HepG2 (cell line): ENCODE data around the gene HAT1. TPM values are rescaled to one million over a fixed set of nuclear protein-coding genes. Genes with fewer than 3 reads are reported as not detected.

Source experiments
- ATAC-seq: fragments of 200-7000 bp; cut with Tn5 transposase; 3 replicates; pipeline ENCODE4 v1.9.1; 2020; ENCODE audit warnings: mild to moderate bottlenecking, moderate library complexity
- BruUV-seq: library from RNA; stranded (reverse); fragments of 400-500 nt; replicated peaks from 2 replicates; lab custom pipeline; 2021; lab: Mats Ljungman, UMichigan
- CTCF ChIA-PET: fragments of 300-600 bp; formaldehyde crosslinking; extraction: SDS; loops from one replicate; lab custom pipeline; 2021; ENCODE audit warnings: low total read pairs, inconsistent platforms, low intra/inter-chr PET ratio; lab: Yijun Ruan, JAX
- POLR2A ChIA-PET: fragments of 350-600 bp; sonication (Branson Sonifier 250); formaldehyde crosslinking; loops from one replicate; lab custom pipeline; 2020; ENCODE audit warnings: antibody characterized with exemption, inconsistent platforms; lab: Yijun Ruan, JAX
- DNase-seq: peaks from one replicate; pipeline ENCODE4 v3.0.0-alpha.2; 2015; ENCODE audit warnings: low spot score
- FAIRE-seq: peaks from 3 replicates; lab custom pipeline; 2011; peaks lifted over from hg19 to GRCh38; lab: Jason Lieb, UNC
- H2AFZ ChIP-seq: one replicate; pipeline ENCODE4 v1.6.1; 2011; ENCODE audit warnings: low read length, inconsistent platforms
- H3K27ac ChIP-seq: fragments of 300-600 bp; 3 replicates; pipeline ENCODE4 v1.8.0; 2011; ENCODE audit warnings: mixed run types, mild to moderate bottlenecking, mixed read lengths, low read length, inconsistent platforms; ENCODE audit not compliant: insufficient read depth; ENCODE audit errors: extremely low read length
- H3K27me3 ChIP-seq, 2 experiments: fragments of 200-600 bp in 1 of 2; 2 replicates in 1 of 2; 3 replicates in 1 of 2; pipeline versions ENCODE4 v1.6.0 to v1.8.0; 2011; ENCODE audit warnings: low read length in 2 of 2, mild to moderate bottlenecking in 2 of 2, moderate library complexity in 2 of 2, inconsistent platforms in 1 of 2; ENCODE audit not compliant: insufficient read depth in 2 of 2, control insufficient read depth in 1 of 2
- H3K36me3 ChIP-seq, 2 experiments: fragments of 200-600 bp in 1 of 2; replicated peaks in 1 of 2; 2 replicates in 1 of 2; 3 replicates in 1 of 2; pipeline versions ENCODE4 v1.5.1 to v1.8.0; 2011; ENCODE audit warnings: low read length in 2 of 2, inconsistent platforms in 1 of 2; ENCODE audit not compliant: insufficient read depth in 2 of 2, control insufficient read depth in 1 of 2
- H3K4me1 ChIP-seq: 2 replicates; pipeline ENCODE4 v1.5.1; 2012; ENCODE audit warnings: low read length, inconsistent platforms; ENCODE audit not compliant: insufficient read depth
- H3K4me2 ChIP-seq: 2 replicates; pipeline ENCODE4 v1.6.0; 2011; ENCODE audit warnings: low read depth, low read length, inconsistent platforms
- H3K4me3 ChIP-seq, 3 experiments: fragments of 200-600 bp in 1 of 3; sonication (generic), shearing (Covaris generic) in 1 of 3; replicated peaks in 1 of 3; 2 replicates each; pipeline ENCODE4 v1.5.1; 2011 to 2016; ENCODE audit warnings: low read length in 3 of 3, inconsistent platforms in 2 of 3, low read depth in 2 of 3, mild to moderate bottlenecking in 2 of 3, control low read depth in 1 of 3, mixed read lengths in 1 of 3; ENCODE audit not compliant: insufficient read depth in 1 of 3
- H3K79me2 ChIP-seq: one replicate; pipeline ENCODE4 v1.6.1; 2011; ENCODE audit warnings: low read length, inconsistent platforms; ENCODE audit not compliant: insufficient read depth
- H3K9ac ChIP-seq: 2 replicates; pipeline ENCODE4 v1.6.0; 2011; ENCODE audit warnings: mild to moderate bottlenecking, low read depth, low read length, inconsistent platforms; ENCODE audit not compliant: insufficient read depth
- H3K9me3 ChIP-seq: 2 replicates; pipeline ENCODE4 v1.5.1; 2012; ENCODE audit warnings: mild to moderate bottlenecking, low read length
- H4K20me1 ChIP-seq: 2 replicates; pipeline ENCODE4 v1.6.0; 2011; ENCODE audit warnings: inconsistent platforms, mild to moderate bottlenecking, low read length, moderate library complexity; ENCODE audit not compliant: insufficient read depth
- GPBP1L1 ChIP-seq: sonication (generic); formaldehyde crosslinking; IDR thresholded peaks from 2 replicates; pipeline ENCODE4 v1.5.0; 2020; ENCODE audit warnings: mild to moderate bottlenecking, missing genetic modification reagents
- HHEX ChIP-seq: IDR thresholded peaks from 2 replicates; pipeline ENCODE4 v1.6.1; 2016; ENCODE audit warnings: control low read depth
- SMARCE1 ChIP-seq: fragments of 450-650 bp; IDR thresholded peaks from 2 replicates; pipeline ENCODE4 v1.6.1; 2017; ENCODE audit warnings: borderline replicate concordance
- U2AF2 ChIP-seq: fragments of 200-400 bp; formaldehyde crosslinking; IDR thresholded peaks from 2 replicates; pipeline ENCODE4 v1.6.1; 2017; ENCODE audit warnings: low read depth, mild to moderate bottlenecking, low read length
- ZNF605 ChIP-seq: sonication (generic); formaldehyde crosslinking; IDR thresholded peaks from 2 replicates; pipeline ENCODE4 v1.8.0; 2022; ENCODE audit warnings: mild to moderate bottlenecking, missing genetic modification reagents
- ZNF724P ChIP-seq: sonication (generic); formaldehyde crosslinking; IDR thresholded peaks from 2 replicates; pipeline ENCODE4 v1.8.0; 2022; ENCODE audit warnings: missing genetic modification reagents, borderline replicate concordance
- WGBS: methylation state at CpG from one replicate; pipeline ENCODE4 v1.1.6; 2017; ENCODE audit warnings: low lambda C conversion rate; 5-methylcytosine and 5-hydroxymethylcytosine counted together
- in situ Hi-C: cut with HindIII; loops from 2 replicates; pipeline ENCODE4 v1.10.0; 2017; ENCODE audit warnings: low pct_unique_long_range_greater_than_20kb; ENCODE audit not compliant: extremely low pct_ligation_motif_present
- intact Hi-C: fragments of 100-400 bp; cut with micrococcal nuclease; formaldehyde crosslinking; loops from one replicate; pipeline ENCODE4 v1.10.0; 2022; ENCODE audit not compliant: unreplicated experiment
- polyA plus RNA-seq, 8 experiments: library from polyadenylated mRNA; depleted of rRNA in 3 of 8; stranded (reverse) in 7 of 8; unstranded in 1 of 8; fragments of >200 nt; fragmentation: Illumina TruSeq in 4 of 8; extraction: Trizol in 4 of 8; gene quantifications; 2 replicates each; pipeline versions ENCODE4 v1.2.1 to v1.2.3, GENCODE V29; 2011 to 2016; ENCODE audit warnings: low read depth in 4 of 8, missing spikeins in 1 of 8, mixed read lengths in 1 of 8; ENCODE audit not compliant: insufficient read depth in 1 of 8
- total RNA-seq, 5 experiments: library from RNA; depleted of rRNA; stranded (reverse); fragments of >200 nt; fragmentation: Illumina TruSeq; extraction: Trizol; gene quantifications; 2 replicates each; pipeline ENCODE4 v1.2.3, GENCODE V29; 2016; ENCODE audit warnings: low read depth in 1 of 5

HAT1 gene
- total and polyA plus RNA-seq, 2 of the 13 experiments (the other 11 are each of a cell fraction or from before 2014, with no cell fraction given), result 45.4 to 119 TPM

- no peak for TF ChIP-seq GPBP1L1
- TF ChIP-seq SMARCE1, result no peak
- TF ChIP-seq, all 625 proteins: peak for 0
These were observed 30.0 kb downstream of the HAT1 start (continued) for GRCh38 chr2:171952276-171952675.

- in situ Hi-C loops (no loop called here), intact Hi-C loops (no loop called here)
- Histone ChIP-seq H3K27me3 (no peaks in the 10 kb centered on the region), H3K4me2 (no peak overlapping the region), H3K4me3 (no peak overlapping the region), H3K9me3 (no peaks in the 10 kb centered on the region), H3K9ac (no peak overlapping the region), H3K4me1 (no peaks in the 10 kb centered on the region), H2AFZ (no peak overlapping the region), H3K36me3 (peaks cover 4 to 33% of the 10 kb centered on the region in 2 experiments; a peak in 4 of 5 replicates), H4K20me1 (no peaks in the 10 kb centered on the region), H3K79me2 (no peaks in the 10 kb centered on the region), H3K27ac (no peak overlapping the region)
- WGBS, result 96% methylated on average over 3 of the region's 3 CpGs
- DNase-seq (no peak), ATAC-seq (no peak), FAIRE-seq (no peak)
- ChIA-PET CTCF (no interaction called here), POLR2A (no interaction called here)
- TF ChIP-seq ZNF605 (CRISPR knock-in tag) (no peak), HHEX (CRISPR knock-in tag) (no peak), ZNF724P (CRISPR knock-in tag) (no peak), U2AF2 (no peak)
- BruUV-seq, result no TSS peak
These were observed 30.5 kb downstream of the HAT1 start for GRCh38 chr2:171952748-171953147.
